ENCODE data around the gene ZIC5. TPM values are rescaled to one million over a fixed set of nuclear protein-coding genes. Genes with fewer than 3 reads are reported as not detected.
A peak's percentile ranks its signal among the peaks of the same experiment; 100 is the strongest.

Gene ZIC5
- total RNA-seq (2022) (0.57 and 0.71 TPM in 2 replicates), Bru-seq, nascent RNA (percentile 33 among the genes with signal in this experiment), BruChase-seq, experiment 1, labeled RNA remaining after a 6-hour chase (percentile 26 among the genes with signal in this experiment), BruChase-seq, experiment 2, labeled RNA remaining after a 2-hour chase (percentile 44 among the genes with signal in this experiment)
- long read RNA-seq, partial matches to known transcripts, result 0 of 1 reads
- long read RNA-seq, other reads (novel, unspliced or antisense), result 1 of 1 reads

DNA sequence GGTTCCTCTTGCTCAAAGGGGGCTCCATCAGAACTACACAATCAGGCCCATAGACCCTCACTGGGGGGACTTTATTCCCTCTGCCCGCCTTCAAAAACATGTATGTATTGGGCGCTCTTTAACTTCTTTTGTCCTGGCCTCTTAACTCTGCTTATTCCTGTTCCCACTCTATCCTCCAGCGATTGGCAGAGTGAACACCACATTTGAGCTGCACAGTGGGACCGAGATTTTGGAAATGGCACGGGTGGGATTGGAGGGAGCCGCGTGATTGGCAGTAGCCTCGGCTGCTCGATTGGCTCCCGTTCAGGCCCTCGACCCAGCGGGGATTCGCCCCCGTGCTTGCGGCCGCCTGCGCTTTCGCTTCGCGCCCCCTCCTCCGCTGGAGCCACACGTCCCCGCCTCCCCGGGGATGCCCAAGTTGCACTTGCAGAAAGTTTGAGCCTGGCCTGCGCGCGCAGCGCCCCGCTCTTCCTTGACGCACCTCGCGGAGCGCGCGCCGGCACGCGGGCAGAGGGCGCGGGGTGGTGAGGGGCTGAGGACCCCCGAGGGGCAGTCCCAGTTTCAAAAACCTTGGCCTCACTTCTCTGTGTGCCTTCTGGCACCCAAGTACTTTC, at the start of gene ZIC5:
TSS of gene ZIC5 (minus strand) at position 192 of the 614 bp plus-strand sequence. CDS start at position 28, 164 bp downstream.
- Mint-ChIP-seq H3K27ac (ENCODE audit: unreplicated experiment) (no peak within 1 kb of the TSS), H3K4me3 (ENCODE audit: low read depth, unreplicated experiment) (no peak within 1 kb of the TSS), H3K36me3 (ENCODE audit: insufficient read depth, unreplicated experiment) (no peaks in the 10 kb centered on the region), H3K9me3 (ENCODE audit: low read depth, unreplicated experiment) (no peaks in the 10 kb centered on the region), H3K27me3 (ENCODE audit: unreplicated experiment) (no peaks in the 10 kb centered on the region), H3K4me1 (ENCODE audit: low read depth, unreplicated experiment) (no peaks in the 10 kb centered on the region)
- CTCF ChIA-PET, result no interaction called here
- TF ChIP-seq, protein P1, sequence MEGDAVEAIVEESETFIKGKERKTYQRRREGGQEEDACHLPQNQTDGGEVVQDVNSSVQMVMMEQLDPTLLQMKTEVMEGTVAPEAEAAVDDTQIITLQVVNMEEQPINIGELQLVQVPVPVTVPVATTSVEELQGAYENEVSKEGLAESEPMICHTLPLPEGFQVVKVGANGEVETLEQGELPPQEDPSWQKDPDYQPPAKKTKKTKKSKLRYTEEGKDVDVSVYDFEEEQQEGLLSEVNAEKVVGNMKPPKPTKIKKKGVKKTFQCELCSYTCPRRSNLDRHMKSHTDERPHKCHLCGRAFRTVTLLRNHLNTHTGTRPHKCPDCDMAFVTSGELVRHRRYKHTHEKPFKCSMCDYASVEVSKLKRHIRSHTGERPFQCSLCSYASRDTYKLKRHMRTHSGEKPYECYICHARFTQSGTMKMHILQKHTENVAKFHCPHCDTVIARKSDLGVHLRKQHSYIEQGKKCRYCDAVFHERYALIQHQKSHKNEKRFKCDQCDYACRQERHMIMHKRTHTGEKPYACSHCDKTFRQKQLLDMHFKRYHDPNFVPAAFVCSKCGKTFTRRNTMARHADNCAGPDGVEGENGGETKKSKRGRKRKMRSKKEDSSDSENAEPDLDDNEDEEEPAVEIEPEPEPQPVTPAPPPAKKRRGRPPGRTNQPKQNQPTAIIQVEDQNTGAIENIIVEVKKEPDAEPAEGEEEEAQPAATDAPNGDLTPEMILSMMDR (IDR thresholded peaks at IDR 0.05; ENCODE audit: unreplicated experiment), result no peak
- DNase-seq, result no peak
- intact Hi-C loops (cut with micrococcal nuclease; ENCODE audit: unreplicated experiment), result loop anchor here (10.0 kb wide), 1 partner anchor 317 kb away; no protein-coding TSS in a partner anchor
- no TSS peak for BruUV-seq (replicated peaks)

DNA sequence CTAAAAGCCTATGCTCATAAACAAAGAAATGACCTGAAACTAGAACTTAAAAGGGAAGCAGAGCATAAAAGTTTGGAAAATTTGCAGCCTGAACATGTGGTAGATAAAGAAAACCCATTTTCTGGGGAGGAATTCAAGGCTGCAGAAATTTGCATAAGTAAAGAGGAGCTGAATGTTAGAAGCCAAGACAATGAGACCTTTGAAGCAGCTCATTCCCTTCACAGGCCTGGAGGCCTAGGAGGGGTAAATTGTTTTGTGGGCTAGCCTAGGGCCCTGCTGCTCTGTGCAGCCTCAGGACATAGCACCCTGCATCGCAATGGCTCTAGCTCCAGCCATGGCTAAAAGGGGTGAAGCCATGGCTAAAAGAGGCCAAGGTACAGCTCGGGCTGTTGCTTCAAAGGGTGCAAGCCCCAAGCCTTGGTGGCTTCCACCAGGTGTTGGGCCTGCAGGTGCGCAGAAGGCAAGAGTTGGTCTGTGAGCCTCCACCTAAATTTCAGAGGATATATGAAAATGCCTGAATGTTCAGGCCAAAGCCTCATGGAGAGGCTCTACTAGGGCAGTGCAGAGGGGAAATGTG, 48.3 kb upstream of the ZIC5 start:
- no peaks in the 10 kb centered on the region for H3K9me3 Mint-ChIP-seq (ENCODE audit: low read depth, unreplicated experiment)
- intact Hi-C loops (cut with micrococcal nuclease; ENCODE audit: unreplicated experiment), result no loop called here
- no peaks in the 10 kb centered on the region for H3K36me3 Mint-ChIP-seq (ENCODE audit: insufficient read depth, unreplicated experiment)
- no peak overlapping the region for H3K4me3 Mint-ChIP-seq (ENCODE audit: low read depth, unreplicated experiment)
- H3K27me3 Mint-ChIP-seq (ENCODE audit: unreplicated experiment), result no peaks in the 10 kb centered on the region
- DNase-seq, result no peak
- TF ChIP-seq, protein P1 (IDR thresholded peaks at IDR 0.05; ENCODE audit: unreplicated experiment), result no peak
- CTCF ChIA-PET, result interaction anchor here (0.6 to 0.7 kb wide), 2 partner anchors 9 to 1549 kb away, joined by 3 to 9 read pairs; no protein-coding TSS in a partner anchor
- no peaks in the 10 kb centered on the region for H3K4me1 Mint-ChIP-seq (ENCODE audit: low read depth, unreplicated experiment)
- no peak overlapping the region for H3K27ac Mint-ChIP-seq (ENCODE audit: unreplicated experiment)
- BruUV-seq (replicated peaks), result no TSS peak

DNA sequence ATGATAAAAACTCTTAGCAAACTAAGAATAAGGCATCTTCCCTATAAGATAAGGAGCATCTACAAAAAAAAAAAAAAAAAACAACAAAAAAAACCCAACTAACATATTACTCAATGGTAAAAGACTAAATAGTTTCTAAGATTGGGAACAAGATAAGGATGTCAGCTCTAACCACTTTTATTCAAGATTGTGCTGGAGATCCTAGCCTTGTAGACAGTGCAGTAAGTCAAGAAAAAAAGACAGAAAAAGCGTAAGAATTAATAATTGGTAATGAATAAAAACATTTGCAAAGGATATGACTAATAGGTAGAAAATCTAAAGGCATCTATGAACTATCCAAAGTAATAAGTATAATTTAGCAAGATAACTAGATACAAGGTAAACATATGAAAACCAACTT, 43.1 kb upstream of the ZIC5 start:
- TF ChIP-seq, protein P1 (IDR thresholded peaks at IDR 0.05; ENCODE audit: unreplicated experiment), result no peak
- intact Hi-C loops (cut with micrococcal nuclease; ENCODE audit: unreplicated experiment), result no loop called here
- Mint-ChIP-seq H3K27ac (ENCODE audit: unreplicated experiment) (no peak overlapping the region), H3K36me3 (ENCODE audit: insufficient read depth, unreplicated experiment) (no peaks in the 10 kb centered on the region), H3K4me1 (ENCODE audit: low read depth, unreplicated experiment) (no peaks in the 10 kb centered on the region), H3K4me3 (ENCODE audit: low read depth, unreplicated experiment) (no peak overlapping the region), H3K9me3 (ENCODE audit: low read depth, unreplicated experiment) (no peaks in the 10 kb centered on the region), H3K27me3 (ENCODE audit: unreplicated experiment) (no peaks in the 10 kb centered on the region)
- CTCF ChIA-PET, result interaction anchor here (0.9 kb wide), 1 partner anchor 18 kb away, joined by 3 read pairs; no protein-coding TSS in a partner anchor
- DNase-seq, result no peak
- no TSS peak for BruUV-seq (replicated peaks)

DNA sequence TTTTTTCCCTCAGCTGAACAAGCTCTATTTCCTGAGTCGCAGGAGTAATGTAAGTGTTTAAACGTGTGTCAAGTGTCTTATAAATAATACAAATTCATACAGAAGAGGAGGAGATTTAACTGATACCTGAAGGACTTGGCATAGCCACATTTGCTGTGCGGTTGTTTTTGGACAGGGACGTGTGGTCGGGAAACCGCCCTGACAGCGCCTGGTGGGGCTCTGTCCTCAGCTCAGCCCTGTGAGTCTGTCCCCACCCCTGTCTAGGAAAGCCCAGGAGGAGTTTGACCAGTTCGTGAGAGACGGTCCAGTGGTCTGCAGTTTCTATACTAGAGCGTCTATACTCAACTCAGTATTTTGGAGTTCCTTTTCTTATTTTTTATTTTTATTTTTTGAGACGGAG, 26.7 kb upstream of the ZIC5 start:
- intact Hi-C loops (cut with micrococcal nuclease; ENCODE audit: unreplicated experiment), result no loop called here
- DNase-seq, result no peak
- CTCF ChIA-PET, result no interaction called here
- Mint-ChIP-seq H3K36me3 (ENCODE audit: insufficient read depth, unreplicated experiment) (no peaks in the 10 kb centered on the region), H3K4me1 (ENCODE audit: low read depth, unreplicated experiment) (peaks cover 2% of the 10 kb centered on the region), H3K27me3 (ENCODE audit: unreplicated experiment) (no peaks in the 10 kb centered on the region), H3K9me3 (ENCODE audit: low read depth, unreplicated experiment) (no peaks in the 10 kb centered on the region), H3K4me3 (ENCODE audit: low read depth, unreplicated experiment) (no peak overlapping the region), H3K27ac (ENCODE audit: unreplicated experiment) (no peak overlapping the region)
- BruUV-seq (replicated peaks), result no TSS peak
- TF ChIP-seq, protein P1 (IDR thresholded peaks at IDR 0.05; ENCODE audit: unreplicated experiment), result no peak
